GM12801 (cell line): Measurements from ENCODE around the gene FAM47E.

Experiments used
- CTCF ChIP-seq: IDR thresholded peaks from one replicate; pipeline ENCODE4 v1.5.1; 2011; ENCODE audit warnings: control low read depth; ENCODE audit not compliant: insufficient read length; ENCODE audit errors: extremely low read depth

The FAM47E gene

DNA sequence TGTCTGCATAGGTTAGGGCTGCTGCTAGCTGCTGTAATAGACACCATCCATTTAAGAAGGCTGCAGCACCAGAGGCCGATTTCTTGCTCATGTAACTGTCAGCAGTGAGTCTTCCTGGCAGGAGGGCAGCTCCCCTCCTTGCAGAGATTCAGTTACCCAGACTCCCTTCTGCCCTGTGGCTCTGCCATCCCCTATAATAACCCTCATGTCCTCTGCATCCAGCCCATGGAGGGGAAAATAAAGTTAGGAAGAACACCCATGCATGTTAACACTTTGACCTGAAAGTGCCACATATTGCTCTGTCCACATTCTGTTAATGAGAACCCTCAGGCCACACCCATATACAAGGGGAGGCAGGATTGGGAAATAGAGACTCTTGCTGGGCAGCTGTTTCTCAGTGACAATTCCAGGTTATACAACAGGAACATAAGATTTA is 60.4 kb downstream of the FAM47E start:
- no peak for TF ChIP-seq CTCF

DNA sequence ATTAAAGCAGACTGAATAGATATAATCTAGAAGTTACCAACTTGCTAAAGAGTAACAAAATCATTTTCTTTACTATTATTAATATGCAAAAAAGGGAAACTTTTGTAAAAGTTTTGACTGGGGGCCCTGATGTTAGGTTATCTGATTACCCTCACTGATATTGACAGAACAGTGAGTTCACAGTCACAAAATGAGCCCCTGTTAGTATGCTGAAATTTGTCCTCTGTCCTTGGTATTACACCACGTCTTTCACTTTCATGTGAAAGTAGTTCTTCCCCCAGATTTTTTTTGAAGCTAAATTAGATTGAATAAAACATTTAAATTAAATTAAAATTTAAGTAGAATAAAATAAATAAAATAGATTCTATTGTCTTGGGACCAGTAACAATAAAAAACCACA is 60.9 kb downstream of the FAM47E start:
- TF ChIP-seq CTCF: no peak

DNA sequence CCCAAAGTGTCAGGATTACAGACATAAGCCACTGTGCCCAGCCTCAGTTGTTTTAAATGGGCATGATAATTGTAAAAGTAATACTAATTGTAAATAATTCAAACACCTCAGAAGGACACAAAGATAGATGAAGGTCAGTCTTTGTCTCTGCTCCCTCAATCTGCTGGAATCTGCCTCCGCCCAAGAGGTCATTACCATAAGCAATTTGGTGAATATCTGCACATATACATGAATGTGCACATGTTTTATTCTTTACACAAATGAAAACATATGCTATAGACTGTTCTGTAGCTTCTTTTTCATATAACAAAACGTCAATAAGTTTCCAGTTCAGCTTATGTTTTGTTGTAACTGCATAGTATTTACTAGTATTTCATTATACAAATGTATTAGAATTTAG is 62.0 kb downstream of the FAM47E start:
- no peak for TF ChIP-seq CTCF

- TF ChIP-seq CTCF: no peak
Measured at GRCh38 chr4:76315267-76315918, 63.9 kb downstream of the FAM47E start.

GRCh38 chr4:76316131-76316530 is 64.6 kb downstream of the FAM47E start:
- TF ChIP-seq CTCF: no peak

GRCh38 chr4:76322236-76322635 is 70.7 kb downstream of the FAM47E start:
- TF ChIP-seq CTCF: no peak

- TF ChIP-seq CTCF: no peak
Measured at GRCh38 chr4:76325072-76325471, 73.6 kb downstream of the FAM47E start.
